ENCODE measurements around the gene ANKRD65.
A peak's percentile ranks its signal among the peaks of the same experiment; 100 is the strongest.
"Not testable (repeated sequence)": the region's sequence is repeated elsewhere in the genome, so short reads cannot be mapped to it uniquely, and the experiment has no call there.

ANKRD65 gene

GRCh38 chr1:1421147-1421906 lies at the start of gene ANKRD65:
ANKRD65 (minus strand) TSS chr1:1421276; CDS start chr1:1421005, 271 bp downstream.
- no peak for DNase-seq

GRCh38 chr1:1468196-1468985 lies 47.3 kb upstream of the ANKRD65 start:
- DNase-seq, result not testable (repeated sequence)

GRCh38 chr1:1463312-1463711 lies 42.2 kb upstream of the ANKRD65 start:
- no peak for DNase-seq

- DNase-seq, result no peak
These were observed 41.4 kb upstream of the ANKRD65 start for GRCh38 chr1:1462318-1462966.

- DNase-seq, result peak; percentile 55
These were observed 40.7 kb upstream of the ANKRD65 start for GRCh38 chr1:1461721-1462317.

GRCh38 chr1:1460540-1461130 lies 39.6 kb upstream of the ANKRD65 start:
- no peak for DNase-seq

GRCh38 chr1:1459711-1460110 lies 38.6 kb upstream of the ANKRD65 start:
- DNase-seq, result not testable (repeated sequence)

- not testable (repeated sequence) for DNase-seq
These were observed 38.1 kb upstream of the ANKRD65 start for GRCh38 chr1:1459156-1459555.

GRCh38 chr1:1456683-1457255 lies 35.7 kb upstream of the ANKRD65 start:
- not testable (repeated sequence) for DNase-seq

GRCh38 chr1:1455934-1456333 lies 34.9 kb upstream of the ANKRD65 start:
- not testable (repeated sequence) for DNase-seq

GRCh38 chr1:1455366-1455884 lies 34.3 kb upstream of the ANKRD65 start:
- no peak for DNase-seq

GRCh38 chr1:1454286-1455056 lies 33.4 kb upstream of the ANKRD65 start:
- DNase-seq, result not testable (repeated sequence)

- DNase-seq, result no peak
These were observed 31.8 kb upstream of the ANKRD65 start for GRCh38 chr1:1452882-1453281.

- not testable (repeated sequence) for DNase-seq
These were observed 31.3 kb upstream of the ANKRD65 start for GRCh38 chr1:1452365-1452739.

- no peak for DNase-seq
These were observed 30.8 kb upstream of the ANKRD65 start for GRCh38 chr1:1451696-1452364.

- not testable (repeated sequence) for DNase-seq
These were observed 29.5 kb upstream of the ANKRD65 start for GRCh38 chr1:1450616-1451015.

GRCh38 chr1:1449099-1449739 lies 28.1 kb upstream of the ANKRD65 start, which contains the start of gene ATAD3C:
ATAD3C (plus strand) TSS chr1:1449689; CDS start chr1:1450684, 995 bp downstream.
- no peak for DNase-seq

- DNase-seq, result not testable (repeated sequence)
These were observed 25.6 kb upstream of the ANKRD65 start for GRCh38 chr1:1446631-1447030.

GRCh38 chr1:1442069-1442770 lies 21.1 kb upstream of the ANKRD65 start:
- no peak for DNase-seq

Data from hematopoietic multipotent progenitor cell treated with erythropoietin and hydrocortisone succinate and interleukin-3 and kit ligand, for 4 days (in vitro differentiated cells).